HG02870 (cell line): ENCODE measurements around the gene DDX18.
A peak's percentile ranks its signal among the peaks of the same experiment; 100 is the strongest.

ENCODE experiments used
- ATAC-seq: cut with Tn5 transposase; IDR thresholded peaks from one replicate; pipeline ENCODE4 v1.9.1; 2021; ENCODE audit warnings: mild to moderate bottlenecking, moderate library complexity; ENCODE audit not compliant: unreplicated experiment

DDX18 gene

DNA sequence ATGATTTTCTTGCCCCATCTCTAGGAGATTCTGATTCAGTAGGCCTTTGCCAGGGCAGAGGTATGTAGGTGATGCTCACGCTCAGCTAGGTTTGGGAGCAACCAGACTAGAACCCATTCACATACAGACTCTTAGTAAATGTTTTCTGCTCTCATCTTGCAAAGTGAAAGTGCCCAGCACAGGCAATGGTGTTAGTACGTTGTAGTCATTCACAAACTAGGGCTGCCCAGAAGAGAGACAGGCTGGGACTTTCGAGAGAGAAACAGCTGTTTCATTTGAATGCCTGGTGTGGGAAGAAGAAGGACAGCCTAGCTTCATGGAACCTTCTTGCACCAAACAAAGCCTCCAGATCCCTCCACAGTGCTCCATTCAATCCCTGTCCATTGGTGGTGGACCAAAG is 19.4 kb downstream of the DDX18 start:
- peak; percentile 52 for ATAC-seq

DNA sequence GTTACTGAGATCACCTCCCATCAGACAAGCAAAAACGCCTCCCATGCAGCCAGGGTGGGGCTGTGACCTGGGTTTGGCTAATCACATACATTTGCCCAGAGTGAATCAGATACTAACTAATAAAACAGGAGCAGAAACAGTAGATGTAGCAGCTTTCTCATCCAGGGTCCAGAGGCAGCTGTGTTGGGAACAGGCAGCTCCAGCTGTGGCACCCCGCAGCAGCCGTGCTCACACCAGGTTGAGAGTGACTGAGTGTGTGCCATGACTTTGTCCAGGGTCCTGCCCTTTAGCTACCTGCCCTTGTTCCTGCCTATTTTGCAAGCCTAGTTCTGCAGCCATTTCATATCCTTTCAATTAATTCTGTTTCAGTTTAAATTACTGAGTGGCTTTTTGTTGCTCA is 20.5 kb downstream of the DDX18 start:
- no peak for ATAC-seq

DNA sequence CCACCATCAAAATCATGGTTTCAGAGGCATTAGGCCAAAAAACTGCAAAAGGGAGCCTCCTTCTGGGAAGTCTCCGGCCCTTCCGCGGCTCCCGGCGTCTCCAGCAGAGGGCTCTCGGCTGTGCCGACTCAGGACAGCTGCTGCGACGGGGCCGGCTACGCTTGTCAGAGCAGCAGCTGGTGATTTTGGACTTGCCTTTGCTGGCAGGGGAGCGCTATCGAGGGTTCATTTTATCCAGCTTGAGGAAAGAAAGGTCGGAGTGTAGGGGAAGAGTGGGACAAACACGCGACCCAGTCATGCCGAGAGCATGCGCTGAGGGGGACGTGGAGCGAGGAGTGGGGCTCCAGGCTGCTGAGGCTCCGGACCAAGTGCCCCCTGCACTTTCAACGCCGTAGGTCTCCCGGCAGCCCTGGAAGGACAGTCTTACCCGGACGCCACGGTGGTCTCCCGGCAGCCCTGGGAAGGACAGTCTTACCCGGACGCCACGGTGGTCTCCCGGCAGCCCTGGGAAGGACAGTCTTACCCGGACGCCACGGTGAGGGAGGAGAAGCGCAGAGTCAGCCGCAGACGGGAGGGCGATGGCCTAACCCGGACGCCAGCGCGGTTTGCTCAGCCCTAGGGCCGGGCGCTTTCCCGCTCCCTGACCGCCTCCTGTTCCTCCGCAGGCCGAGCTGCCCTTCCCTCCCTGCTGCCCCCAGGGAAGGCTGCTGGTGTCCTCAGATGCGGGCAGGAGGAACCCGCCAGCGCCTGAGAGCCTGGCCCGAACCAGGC is 21.7 kb downstream of the DDX18 start:
- peak; percentile 74 for ATAC-seq

DNA sequence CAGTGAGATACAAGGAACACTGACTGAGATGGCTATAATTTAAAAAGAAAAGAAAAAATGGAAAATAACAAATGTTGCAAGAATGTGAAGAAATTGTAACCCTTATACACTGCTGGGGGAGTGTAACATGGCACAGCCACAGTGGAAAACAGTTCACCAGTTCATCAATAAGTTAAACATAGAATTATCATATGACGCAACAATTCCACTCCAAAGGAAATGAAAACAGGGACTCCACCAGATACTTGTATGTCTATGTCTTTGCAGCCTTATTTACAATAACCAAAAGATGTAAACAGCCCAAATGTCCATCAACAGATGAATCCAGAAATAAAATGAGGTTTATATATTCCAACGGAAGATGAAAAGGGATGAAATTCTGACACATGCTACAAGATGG is 30.8 kb downstream of the DDX18 start:
- no peak for ATAC-seq

DNA sequence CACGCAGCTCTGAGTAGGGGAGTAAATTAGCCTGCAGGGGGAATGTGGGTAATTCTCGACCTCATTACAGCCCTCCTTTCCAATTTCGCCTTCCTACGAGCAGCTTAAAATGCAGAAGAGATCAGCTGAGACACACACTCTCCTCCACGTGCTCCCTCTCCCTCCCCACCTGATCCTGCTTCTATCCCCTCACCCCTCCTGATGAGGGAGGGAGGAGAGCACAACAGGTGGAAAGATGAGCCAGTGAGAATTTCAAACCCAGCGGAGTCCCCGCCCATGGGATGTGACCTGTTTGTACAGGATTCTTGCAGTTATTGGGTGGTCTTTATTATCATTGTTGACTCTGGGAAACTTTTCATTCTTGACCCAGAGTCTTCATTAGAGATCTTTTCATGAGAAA is 35.5 kb downstream of the DDX18 start:
- no peak for ATAC-seq

DNA sequence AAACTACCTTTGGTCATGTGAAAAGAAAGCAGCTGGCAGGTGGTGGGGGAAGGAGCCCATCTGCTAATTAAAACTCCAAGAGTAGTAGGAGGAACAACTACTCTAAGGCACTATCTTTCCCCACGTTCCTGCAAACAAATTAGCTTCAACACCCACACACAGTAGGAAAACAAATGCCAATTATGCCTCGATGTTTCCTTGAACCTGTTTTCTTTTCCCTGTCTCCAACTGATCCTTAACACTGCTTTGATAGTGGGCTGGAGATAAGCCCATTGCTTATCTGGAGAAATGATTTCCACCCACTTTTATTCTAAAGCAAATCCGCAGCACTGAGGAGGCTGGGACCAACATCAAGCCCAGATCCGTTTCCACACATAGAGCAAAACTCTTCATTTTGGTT is 36.0 kb downstream of the DDX18 start:
- ATAC-seq, result no peak

DNA sequence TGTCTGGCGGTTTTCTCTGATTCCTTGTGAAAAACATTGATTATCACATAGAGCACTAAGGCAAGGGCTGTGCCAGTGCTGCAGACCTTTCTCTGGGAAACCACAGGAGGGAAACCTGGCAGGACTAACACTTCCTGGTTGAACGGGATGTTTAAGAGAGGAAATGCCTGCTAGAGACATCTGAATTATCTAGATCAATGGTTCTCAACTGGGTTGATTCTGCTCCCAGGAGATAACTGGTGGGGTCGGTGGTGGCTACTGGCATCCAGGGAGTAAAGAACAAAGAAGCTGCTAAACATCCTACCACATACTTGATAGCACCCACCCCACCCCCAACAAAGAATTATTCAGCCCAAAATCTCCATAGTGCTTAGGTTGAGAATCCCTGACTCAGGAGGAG is 37.5 kb downstream of the DDX18 start:
- no peak for ATAC-seq

DNA sequence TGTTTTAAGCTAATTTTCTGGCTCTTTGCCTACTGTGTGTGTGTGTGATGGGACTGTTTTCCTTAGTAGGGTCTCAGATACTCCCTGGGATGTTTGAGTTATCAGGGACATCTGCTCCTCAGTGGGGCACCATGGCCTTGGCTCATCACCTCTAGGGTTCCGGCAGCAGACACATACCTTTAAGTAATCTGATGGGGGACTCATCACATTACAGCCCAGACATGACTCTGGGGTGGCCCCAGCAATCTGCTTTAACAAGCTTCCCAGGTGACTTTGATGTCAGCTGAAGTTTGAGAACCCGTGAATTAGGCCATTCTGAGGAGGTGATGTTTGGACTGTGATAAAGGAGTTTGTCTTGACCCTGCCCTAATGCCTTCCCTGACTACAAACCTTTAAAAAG is 38.8 kb downstream of the DDX18 start:
- no peak for ATAC-seq

DNA sequence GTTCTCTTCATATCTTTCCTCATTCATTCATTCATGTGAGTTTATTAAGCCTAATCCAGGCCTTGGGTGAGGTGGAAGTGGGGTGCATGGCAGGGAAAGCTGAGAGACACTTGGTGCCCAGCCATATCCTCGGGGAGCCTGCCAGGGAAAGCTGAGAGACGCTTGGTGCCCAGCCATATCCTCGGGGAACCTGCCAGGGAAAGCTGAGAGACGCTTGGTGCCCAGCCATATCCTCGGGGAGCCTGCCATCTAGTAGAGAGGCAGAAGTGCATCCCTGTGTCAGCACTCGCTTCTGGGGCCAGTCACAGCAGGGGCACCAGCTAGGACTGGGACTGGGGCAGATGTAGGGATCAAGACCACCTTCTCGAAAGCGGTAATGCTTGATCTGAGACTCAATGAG is 39.4 kb downstream of the DDX18 start:
- ATAC-seq, result no peak

DNA sequence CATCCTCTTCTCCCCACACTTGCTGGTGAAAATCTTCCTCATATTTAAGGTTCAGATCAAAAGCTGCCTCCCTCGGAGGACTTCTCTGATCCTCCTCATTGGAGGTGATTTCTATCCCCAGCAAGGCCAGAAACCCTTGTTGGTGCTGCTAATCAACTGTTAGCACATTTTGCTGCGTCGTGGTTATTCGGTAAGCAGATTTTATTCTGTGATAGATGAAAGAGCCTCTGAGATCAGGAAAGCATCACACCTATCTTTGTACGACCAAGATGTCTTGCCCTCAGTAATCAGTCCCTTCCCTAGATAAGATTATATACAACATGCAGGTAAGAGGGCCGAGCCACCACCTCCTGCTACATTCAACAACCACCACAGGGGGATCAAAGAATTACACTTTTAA is 40.1 kb downstream of the DDX18 start:
- ATAC-seq, result no peak

DNA sequence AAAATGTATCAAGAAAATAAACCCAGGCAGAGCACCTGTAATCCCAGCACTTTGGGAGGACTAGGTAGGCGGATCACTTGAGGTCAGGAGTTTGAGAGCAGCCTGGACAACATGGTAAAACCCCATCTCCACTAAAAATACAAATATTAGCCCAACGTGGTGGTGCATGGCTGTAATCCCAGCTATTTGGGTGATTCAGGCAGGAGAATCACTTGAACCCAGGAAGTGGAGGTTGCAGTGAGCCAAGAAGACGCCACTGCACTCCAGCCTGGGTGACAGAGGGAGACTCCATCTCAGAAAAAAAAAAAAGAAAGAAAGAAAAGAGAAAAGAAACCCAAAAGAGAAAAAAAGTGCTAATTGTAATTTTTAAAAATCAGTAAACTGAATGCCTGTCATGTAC is 41.4 kb downstream of the DDX18 start:
- no peak for ATAC-seq

DNA sequence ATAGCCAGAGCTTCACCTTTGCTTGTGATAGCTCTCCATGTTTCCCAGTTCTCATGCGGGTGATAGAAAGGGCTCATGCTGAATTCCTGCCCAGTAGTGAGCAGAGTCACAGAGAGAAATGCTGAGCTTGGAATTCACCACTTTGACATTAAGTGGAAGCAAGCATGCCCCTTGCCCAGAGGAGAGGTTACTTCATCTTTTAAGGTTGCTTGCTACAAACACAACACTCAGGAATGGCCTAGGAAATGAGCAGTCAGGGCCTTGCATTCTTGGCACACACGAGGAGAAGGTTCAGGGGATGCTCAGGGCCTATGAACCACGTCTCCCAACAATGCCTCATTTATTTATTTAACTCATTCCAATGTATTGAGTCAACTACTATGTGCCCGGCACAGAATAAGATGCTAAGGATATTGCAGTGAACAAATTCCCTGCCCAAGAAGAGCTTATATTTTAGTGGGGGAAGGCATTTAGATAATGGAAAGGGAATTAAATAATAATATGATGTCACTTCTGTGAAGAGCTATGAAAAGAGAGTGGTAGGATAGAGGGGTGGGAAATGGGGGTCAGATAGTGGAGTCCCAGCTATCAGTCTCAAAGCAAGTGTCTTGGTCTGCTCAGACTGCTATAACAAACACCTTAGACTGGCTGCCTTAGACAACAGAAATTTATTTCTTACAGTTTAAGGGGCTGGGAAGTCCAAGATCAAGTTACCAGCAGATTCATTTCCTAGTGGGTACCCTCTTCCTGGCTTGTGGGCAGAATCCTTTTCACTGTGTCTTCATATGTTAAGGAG is 42.1 kb downstream of the DDX18 start:
- no peak for ATAC-seq

DNA sequence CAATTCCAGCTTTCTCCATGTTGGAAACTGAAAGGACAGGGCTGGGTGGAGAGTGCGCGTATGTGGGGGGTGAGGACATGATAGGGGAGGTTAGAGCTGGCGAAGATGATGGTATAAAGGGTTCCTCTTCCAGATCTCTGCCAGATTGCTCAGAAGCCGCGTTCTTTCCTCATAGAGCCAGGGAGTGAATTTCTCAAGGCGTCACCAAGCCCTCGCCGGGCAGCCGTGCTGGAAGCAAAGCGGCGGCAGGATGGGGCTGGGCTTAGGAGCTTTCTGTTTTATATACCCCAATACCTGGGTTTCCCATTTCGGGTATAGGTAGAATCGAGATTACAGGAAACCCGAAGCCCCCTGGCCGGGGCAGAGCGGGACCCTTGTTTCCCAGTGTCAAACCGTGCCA is 43.8 kb downstream of the DDX18 start:
- ATAC-seq, result no peak

DNA sequence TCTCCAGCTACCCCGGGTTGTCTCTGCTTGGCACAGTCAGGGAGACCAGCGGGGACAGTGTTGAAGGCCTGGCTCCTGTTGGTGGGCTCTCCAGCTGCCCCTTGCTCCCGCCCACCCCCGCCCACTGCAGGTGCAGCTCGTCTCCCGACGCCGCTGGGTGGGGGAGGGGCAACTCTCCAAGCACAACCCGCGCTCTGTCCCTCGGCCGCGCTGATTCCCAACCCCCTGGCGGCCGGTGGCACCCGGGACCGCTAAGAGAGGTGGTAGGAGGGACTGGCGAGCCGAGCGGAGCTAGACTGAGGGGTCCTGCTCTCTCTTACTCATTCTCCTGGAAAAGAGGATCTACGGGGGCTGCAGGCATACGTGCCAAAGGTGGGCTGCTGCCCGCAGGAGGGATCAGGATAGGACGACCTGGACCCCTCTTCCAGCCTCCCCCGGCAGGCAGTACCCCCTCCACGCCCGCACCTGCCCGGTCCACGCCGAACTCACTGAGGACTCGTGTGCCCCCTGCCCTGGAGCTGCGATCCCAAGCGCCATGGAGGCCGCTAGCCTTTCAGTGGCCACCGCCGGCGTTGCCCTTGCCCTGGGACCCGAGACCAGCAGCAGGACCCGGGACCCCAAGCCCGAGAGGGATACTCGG is 44.5 kb downstream of the DDX18 start:
- ATAC-seq, result no peak

DNA sequence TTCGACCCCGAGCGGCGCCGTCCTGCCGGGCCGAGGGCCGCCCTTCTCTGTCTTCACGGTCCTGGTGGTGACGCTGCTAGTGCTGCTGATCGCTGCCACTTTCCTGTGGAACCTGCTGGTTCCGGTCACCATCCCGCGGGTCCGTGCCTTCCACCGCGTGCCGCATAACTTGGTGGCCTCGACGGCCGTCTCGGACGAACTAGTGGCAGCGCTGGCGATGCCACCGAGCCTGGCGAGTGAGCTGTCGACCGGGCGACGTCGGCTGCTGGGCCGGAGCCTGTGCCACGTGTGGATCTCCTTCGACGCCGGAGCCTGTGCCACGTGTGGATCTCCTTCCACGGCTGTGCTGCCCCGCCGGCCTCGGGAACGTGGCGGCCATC is 45.0 kb downstream of the DDX18 start:
- no peak for ATAC-seq

DNA sequence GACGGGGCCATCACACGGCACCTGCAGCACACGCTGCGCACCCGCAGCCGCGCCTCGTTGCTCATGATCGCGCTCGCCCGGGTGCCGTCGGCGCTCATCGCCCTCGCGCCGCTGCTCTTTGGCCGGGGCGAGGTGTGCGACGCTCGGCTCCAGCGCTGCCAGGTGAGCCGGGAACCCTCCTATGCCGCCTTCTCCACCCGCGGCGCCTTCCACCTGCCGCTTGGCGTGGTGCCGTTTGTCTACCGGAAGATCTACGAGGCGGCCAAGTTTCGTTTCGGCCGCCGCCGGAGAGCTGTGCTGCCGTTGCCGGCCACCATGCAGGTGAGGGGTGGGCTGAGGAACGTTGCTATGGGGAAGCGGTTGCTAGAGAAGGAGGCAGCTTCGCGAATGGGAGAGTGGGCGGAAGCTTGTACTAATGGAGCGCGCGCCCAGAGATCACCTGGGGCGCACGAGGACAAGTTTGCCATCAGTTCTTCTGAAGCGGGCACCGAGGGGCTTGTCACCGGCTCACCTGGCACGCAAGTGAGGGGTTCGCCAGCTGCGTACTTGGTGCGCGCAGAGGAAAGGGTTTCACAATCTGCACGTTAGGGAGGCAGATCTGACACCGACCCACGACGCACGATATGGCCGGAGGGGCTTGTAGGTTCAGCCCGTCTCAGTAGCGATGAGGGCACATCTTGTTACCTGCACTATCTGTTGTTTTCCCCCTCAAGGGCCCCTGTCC is 45.6 kb downstream of the DDX18 start:
- ATAC-seq, result no peak

DNA sequence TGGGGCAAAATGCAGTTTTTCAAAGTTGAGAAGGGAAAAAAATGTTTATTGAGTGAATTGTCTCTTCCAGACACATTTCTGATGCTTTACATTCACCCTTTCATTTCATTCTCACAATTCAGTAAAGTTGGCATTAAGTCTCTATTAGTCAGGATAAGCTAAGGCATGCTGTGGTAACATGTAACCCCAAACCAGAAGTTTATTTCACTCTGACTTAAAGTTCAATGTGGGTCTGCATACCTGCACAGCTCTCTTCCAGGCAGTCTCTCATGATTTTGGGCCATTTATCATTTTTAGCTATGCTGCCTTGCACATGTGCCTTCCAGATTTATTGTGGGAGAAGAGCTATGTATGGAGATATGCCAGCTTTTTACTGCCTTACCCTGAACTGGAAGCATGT is 48.0 kb downstream of the DDX18 start:
- ATAC-seq, result no peak

DNA sequence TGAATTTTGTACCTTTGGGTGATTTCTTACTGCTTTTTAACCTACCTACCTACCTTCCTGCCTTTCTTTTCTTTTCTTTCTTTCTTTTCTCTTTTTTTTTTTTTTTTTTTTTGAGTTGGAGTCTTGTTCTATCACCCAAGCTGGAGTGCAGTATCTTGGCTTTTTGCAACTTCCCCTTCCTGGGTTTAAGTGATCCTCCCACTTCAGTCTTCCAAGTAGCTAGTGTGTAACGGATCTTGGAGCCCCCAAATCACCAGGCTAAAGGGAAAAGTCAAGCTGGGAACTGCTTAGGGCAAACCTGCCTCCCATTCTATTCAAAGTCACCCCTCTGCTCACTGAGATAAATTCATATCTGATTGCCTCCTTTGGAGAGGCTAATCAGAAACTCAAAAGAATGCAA is 61.3 kb downstream of the DDX18 start:
- ATAC-seq, result no peak

DNA sequence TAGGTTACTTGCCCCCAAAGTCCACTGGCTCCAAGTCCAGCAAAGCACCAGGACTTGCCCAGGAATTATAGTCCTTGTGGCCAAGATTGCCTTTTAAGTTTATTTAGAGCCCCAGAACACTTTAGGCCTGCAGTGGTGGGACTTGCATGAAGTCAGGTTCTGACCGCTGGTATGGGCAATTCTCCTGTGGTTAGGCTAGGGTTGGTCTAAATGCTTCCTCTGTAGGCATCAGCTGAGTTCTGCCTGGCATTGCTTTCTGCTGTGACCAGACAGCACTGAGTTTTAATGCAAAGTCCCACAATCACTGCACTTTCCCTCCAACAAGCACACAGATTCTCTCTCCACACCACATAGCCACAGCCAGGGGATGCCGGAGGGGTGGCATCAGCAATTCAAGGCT is 64.5 kb downstream of the DDX18 start:
- no peak for ATAC-seq
